ENCODE data around the gene SCUBE1.

The SCUBE1 gene

GRCh38 chr22:43267332-43267980 is 75.7 kb downstream of the SCUBE1 start:
- TF ChIP-seq, protein P1, sequence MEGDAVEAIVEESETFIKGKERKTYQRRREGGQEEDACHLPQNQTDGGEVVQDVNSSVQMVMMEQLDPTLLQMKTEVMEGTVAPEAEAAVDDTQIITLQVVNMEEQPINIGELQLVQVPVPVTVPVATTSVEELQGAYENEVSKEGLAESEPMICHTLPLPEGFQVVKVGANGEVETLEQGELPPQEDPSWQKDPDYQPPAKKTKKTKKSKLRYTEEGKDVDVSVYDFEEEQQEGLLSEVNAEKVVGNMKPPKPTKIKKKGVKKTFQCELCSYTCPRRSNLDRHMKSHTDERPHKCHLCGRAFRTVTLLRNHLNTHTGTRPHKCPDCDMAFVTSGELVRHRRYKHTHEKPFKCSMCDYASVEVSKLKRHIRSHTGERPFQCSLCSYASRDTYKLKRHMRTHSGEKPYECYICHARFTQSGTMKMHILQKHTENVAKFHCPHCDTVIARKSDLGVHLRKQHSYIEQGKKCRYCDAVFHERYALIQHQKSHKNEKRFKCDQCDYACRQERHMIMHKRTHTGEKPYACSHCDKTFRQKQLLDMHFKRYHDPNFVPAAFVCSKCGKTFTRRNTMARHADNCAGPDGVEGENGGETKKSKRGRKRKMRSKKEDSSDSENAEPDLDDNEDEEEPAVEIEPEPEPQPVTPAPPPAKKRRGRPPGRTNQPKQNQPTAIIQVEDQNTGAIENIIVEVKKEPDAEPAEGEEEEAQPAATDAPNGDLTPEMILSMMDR (IDR thresholded peaks at IDR 0.05; ENCODE audit: control insufficient read depth, extremely low read depth, insufficient read depth) = no peak
- no peak overlapping the region for H3K4me3 ChIP-seq (ENCODE audit: low read depth, low read length)
- no peak for DNase-seq (ENCODE audit: low read depth)

GRCh38 chr22:43266076-43266475 is 77.1 kb downstream of the SCUBE1 start:
- no peak for DNase-seq (ENCODE audit: low read depth)
- TF ChIP-seq, protein P1 (IDR thresholded peaks at IDR 0.05; ENCODE audit: control insufficient read depth, extremely low read depth, insufficient read depth) = no peak
- no peak overlapping the region for H3K4me3 ChIP-seq (ENCODE audit: low read depth, low read length)

- TF ChIP-seq, protein P1 (IDR thresholded peaks at IDR 0.05; ENCODE audit: control insufficient read depth, extremely low read depth, insufficient read depth) = no peak
- H3K4me3 ChIP-seq (ENCODE audit: low read depth, low read length) = no peak overlapping the region
- no peak for DNase-seq (ENCODE audit: low read depth)
Observed at GRCh38 chr22:43263645-43264514, 79.3 kb downstream of the SCUBE1 start.

DNA sequence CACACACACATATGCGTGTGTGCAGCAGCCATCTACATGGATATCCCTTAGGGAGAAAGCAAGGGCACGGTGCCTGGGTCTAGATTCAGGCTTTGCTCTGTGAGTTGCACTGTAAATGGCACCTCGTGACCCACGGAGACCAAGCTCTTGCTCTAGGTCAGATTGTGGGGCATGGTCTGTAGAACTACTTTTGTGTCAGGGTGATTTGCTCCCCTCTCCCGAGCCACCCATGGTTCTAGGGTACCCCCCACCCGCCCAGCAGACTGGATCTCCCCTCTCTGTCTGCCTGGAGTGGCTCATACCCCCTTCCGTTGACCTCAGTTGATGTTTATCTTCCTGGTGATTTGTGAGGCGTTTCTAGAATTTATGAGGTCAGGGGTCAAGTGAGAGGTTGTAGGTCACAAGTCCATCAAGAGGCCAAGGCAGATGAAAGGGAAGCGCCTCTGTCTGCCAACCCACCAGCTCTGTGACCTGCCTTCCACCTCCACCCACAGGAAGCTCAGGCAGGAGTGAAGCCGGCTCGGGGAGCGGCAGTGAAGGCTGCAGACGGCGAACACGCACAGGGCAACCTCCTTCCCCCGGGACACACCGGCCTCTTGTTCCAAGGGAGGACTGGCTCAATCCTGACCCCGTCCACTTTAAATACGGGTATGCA is 80.1 kb downstream of the SCUBE1 start:
- TF ChIP-seq, protein P1 (IDR thresholded peaks at IDR 0.05; ENCODE audit: control insufficient read depth, extremely low read depth, insufficient read depth) = no peak
- no peak overlapping the region for H3K4me3 ChIP-seq (ENCODE audit: low read depth, low read length)
- no peak for DNase-seq (ENCODE audit: low read depth)

DNA sequence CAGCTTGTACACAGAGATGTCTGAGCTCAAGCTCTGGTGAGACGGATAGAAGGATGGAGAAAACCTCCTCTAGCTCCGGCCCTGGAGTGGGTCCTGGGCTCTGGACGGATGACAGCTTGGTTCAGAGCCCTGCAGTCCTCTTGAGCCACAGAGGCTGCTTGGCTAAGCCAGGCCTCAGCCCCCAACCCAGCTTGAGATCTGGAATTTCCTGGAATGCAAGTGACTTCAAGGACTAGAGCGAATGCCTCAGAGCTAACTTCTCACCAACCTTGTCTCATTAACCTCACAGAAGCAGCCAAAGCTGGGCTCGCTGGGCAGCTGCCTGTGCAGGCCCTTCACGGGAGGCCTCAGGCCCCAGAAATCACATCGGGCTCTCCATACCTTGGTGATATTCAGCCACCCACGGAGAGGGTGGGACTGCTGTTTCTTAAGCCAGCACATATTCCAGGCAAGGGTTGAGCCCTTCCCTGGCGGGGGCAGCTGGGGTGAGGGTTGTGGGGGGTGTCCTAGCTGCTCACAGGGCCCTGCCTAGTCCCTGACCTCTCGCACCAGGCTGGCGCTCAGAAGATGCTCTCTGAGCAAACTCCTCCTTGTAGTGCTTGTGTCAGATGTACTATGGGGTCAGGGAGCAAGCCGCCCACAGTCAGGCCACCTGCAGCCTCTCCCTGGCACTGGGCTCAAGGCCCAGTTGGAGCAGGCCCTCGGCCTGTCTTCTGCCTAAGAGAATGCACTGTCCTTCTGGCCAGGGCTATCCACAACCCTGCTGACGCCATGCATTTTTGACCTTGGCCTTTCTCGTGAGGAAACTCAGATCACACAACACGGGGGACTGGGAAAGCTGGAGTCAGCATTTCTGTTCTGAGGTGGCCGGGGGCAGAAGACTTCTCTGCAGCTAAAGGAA is 82.6 kb downstream of the SCUBE1 start:
- no peak overlapping the region for H3K4me3 ChIP-seq (ENCODE audit: low read depth, low read length)
- TF ChIP-seq, protein P1 (IDR thresholded peaks at IDR 0.05; ENCODE audit: control insufficient read depth, extremely low read depth, insufficient read depth) = no peak
- DNase-seq (ENCODE audit: low read depth) = no peak

DNA sequence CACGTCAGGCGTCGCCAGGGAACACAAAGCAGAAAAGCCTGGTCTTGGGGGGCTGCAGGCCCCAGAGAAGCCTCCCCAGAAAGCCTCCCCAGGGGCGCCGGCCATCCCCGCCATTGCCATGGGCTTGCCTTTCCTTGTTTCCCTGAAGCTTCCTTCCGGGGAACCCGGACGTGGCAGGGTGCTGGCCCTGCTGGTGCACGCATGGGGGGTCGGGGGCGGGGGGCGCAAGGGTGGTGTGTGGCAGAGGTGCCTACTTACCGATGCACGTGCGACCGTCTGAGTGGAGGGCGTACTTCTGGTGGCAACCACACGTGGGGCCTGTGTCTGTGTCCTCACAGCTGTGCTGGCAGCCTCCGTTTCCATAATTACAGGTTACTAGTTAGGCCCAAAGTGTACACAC is 85.2 kb downstream of the SCUBE1 start:
- no peak overlapping the region for H3K4me3 ChIP-seq (ENCODE audit: low read depth, low read length)
- TF ChIP-seq, protein P1 (IDR thresholded peaks at IDR 0.05; ENCODE audit: control insufficient read depth, extremely low read depth, insufficient read depth) = no peak
- no peak for DNase-seq (ENCODE audit: low read depth)

All from LNCaP clone FGC (cell line).